HG03521 (cell line): Measurements from ENCODE around the gene PLCG2.
A peak's percentile ranks its signal among the peaks of the same experiment; 100 is the strongest.
"Not testable (repeated sequence)": the region's sequence is repeated elsewhere in the genome, so short reads cannot be mapped to it uniquely, and the experiment has no call there.

Experiments used
- ATAC-seq: cut with Tn5 transposase; IDR thresholded peaks from one replicate; pipeline ENCODE4 v1.9.1; 2021; ENCODE audit warnings: mild to moderate bottlenecking, moderate library complexity; ENCODE audit not compliant: unreplicated experiment

The PLCG2 gene

GRCh38 chr16:81778861-81779535 is at the start of gene PLCG2:
Gene PLCG2 (plus strand): TSS chr16:81779291. CDS start chr16:81785990, 6,699 bp downstream.
- peak; percentile 90 for ATAC-seq

- no peak for ATAC-seq
Measured at GRCh38 chr16:81729451-81729850, 49.6 kb upstream of the PLCG2 start.

- ATAC-seq, result peak; percentile 80
Measured at GRCh38 chr16:81730090-81731051, 48.7 kb upstream of the PLCG2 start.

GRCh38 chr16:81731649-81732048 is 47.4 kb upstream of the PLCG2 start:
- ATAC-seq, result no peak

GRCh38 chr16:81732699-81733098 is 46.4 kb upstream of the PLCG2 start:
- ATAC-seq, result no peak

GRCh38 chr16:81733295-81733694 is 45.8 kb upstream of the PLCG2 start:
- no peak for ATAC-seq

- ATAC-seq, result no peak
Measured at GRCh38 chr16:81734632-81735434, 44.3 kb upstream of the PLCG2 start.

- ATAC-seq, result peak; percentile 58
Measured at GRCh38 chr16:81737885-81738536, 41.1 kb upstream of the PLCG2 start.

GRCh38 chr16:81738783-81739496 is 40.2 kb upstream of the PLCG2 start:
- ATAC-seq, result no peak

GRCh38 chr16:81739503-81739902 is 39.6 kb upstream of the PLCG2 start:
- no peak for ATAC-seq

GRCh38 chr16:81740169-81740568 is 38.9 kb upstream of the PLCG2 start:
- peak; percentile 67 for ATAC-seq

GRCh38 chr16:81741430-81741770 is 37.7 kb upstream of the PLCG2 start:
- not testable (repeated sequence) for ATAC-seq

- no peak for ATAC-seq
Measured at GRCh38 chr16:81744385-81744784, 34.7 kb upstream of the PLCG2 start.

- no peak for ATAC-seq
Measured at GRCh38 chr16:81744911-81745310, 34.2 kb upstream of the PLCG2 start.

- peak; percentile 69 for ATAC-seq
Measured at GRCh38 chr16:81745704-81746558, 33.2 kb upstream of the PLCG2 start.

GRCh38 chr16:81746566-81746965 is 32.5 kb upstream of the PLCG2 start:
- ATAC-seq, result no peak

- no peak for ATAC-seq
Measured at GRCh38 chr16:81748476-81749198, 30.5 kb upstream of the PLCG2 start.

GRCh38 chr16:81752225-81752875 is 26.7 kb upstream of the PLCG2 start:
- peak; percentile 86 for ATAC-seq
